NK-92 treated with Interleukin-12 subunit alpha and Interleukin-12 subunit beta, amount 100 ng/mL, for 24 hours (cell line): ENCODE results near the gene FNDC4.
"Not testable (repeated sequence)": the region's sequence is repeated elsewhere in the genome, so short reads cannot be mapped to it uniquely, and the experiment has no call there.

ENCODE experiments used
- DNase-seq: peaks from one replicate; lab custom pipeline; 2025; lab: John Stamatoyannopoulos, UW

FNDC4 gene, protein sequence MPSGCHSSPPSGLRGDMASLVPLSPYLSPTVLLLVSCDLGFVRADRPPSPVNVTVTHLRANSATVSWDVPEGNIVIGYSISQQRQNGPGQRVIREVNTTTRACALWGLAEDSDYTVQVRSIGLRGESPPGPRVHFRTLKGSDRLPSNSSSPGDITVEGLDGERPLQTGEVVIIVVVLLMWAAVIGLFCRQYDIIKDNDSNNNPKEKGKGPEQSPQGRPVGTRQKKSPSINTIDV

DNA sequence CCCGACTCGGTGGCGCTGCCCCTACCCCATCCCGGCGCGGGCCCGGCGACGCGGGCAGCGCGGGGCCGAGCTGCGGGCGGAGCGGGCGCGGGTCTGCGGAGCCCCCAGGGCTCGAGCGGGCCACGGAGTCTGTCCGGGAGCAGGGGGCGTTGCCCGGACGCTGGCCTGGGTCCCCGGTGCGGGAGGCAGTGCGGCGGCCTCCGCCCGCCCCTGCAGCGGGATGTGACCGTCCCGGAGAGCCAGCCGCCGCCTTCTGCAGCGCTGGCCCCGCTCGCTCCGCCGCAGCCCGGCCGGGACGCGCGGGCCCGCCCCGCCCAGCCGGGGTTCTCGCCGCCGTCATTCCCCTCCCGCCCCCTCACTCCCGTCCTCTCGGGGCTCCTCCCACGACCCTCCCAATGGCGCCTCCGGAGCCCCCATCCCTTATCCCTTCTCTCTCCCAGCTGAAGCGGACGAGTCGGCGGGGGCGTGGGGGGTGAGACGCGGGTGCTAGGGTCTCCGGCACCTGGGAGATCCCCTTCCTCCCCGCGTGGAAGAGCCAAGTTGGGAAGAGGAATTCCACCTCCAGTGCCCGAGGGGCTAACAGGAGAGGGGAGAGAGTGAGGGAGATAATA lies at the start of gene FNDC4:
Gene FNDC4, minus strand, starts transcription at position 257 of the 611 bp plus-strand sequence. CDS start 521 bp downstream, outside the sequence.
- DNase-seq, result no peak

DNA sequence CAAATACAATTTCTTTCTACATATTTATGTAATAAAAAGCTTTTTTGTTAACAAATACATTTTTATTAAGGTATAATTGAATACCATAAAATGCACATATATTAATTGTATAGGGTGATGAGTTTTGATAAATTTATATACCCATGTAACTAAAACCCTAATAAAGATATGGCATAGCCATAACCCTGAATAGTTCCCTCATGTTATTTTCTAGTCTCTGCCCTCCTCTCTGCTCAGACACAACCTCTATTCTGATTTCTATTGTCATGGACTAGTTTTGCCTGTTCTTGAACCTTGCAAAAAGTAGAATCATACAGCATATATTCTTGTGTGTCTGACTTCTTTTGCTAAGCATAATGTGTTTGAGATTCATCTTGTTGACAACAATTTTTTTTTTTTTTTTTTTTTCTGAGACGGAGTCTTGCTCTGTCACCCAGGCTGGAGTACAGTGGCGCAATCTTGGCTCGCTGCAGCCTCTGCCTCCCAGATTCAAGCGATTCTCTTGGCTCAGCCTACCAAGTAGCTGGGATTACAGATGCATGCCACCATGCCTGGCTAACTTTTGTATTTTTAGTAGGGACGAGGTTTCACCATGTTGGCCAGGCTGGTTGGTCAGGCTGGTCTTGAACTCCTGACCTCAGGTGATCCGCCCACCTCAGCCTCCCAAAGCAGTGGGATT lies 49.3 kb upstream of the FNDC4 start:
- no peak for DNase-seq

DNA sequence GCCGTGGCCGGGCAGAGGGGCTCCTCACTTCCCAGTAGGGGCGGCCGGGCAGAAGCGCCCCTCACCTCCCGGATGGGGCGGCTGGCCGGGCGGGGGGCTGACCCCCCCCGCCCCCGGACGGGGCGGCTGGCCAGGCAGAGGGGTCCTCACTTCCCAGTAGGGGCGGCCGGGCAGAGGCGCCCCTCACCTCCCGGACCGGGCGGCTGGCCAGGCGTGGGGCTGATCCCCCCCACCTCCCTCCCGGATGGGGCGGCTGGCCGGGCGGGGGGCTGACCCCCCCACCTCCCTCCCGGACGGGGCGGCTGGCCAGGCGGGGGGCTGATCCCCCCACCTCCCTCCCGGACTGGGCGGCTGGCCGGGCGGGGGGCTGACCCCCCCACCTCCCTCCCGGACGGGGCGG lies 44.6 kb upstream of the FNDC4 start:
- not testable (repeated sequence) for DNase-seq

GRCh38 chr2:27538839-27539450 lies 43.9 kb upstream of the FNDC4 start:
- not testable (repeated sequence) for DNase-seq

- DNase-seq, result no peak
These were observed 42.3 kb upstream of the FNDC4 start for GRCh38 chr2:27537287-27537686.

GRCh38 chr2:27531983-27532382 lies 37.0 kb upstream of the FNDC4 start:
- no peak for DNase-seq

DNA sequence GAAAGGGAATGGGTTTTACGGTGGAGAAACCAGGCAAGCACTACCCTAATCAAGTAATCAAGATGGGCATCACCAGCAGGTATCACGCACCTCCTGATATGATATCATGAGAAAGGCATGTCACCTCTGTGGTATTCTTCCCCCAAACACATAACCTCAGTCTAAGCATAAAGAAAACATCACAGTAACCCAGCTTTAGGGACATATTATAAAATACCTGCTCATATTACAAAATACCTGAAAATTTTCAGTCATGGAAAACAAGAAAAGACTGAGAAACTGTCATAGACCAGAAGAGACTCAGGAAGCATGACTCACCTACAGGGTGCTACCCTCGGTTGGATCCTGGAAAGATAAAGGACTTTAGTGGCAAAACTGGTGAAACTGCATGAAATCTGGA lies 32.2 kb upstream of the FNDC4 start:
- DNase-seq, result no peak

- DNase-seq, result no peak
These were observed 27.5 kb upstream of the FNDC4 start for GRCh38 chr2:27522400-27522945.

DNA sequence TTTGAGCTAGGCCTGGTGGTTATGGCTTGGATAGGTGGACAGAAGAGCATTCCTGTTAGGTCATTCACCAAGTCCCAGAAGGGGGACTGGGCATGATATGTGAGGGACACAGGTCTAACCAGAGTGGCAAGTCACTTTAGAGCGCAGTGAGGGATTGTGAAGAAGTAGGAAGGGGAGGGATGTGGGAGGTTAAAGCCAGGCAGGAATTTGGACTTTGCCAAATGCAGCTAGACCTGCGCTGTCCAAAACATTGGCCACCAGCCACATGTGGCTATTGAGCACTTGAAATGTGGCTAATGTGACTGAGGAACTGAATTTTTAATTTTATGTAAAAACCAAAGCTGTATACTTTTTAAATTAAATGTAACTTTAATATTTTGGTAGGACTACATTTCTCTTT lies 25.3 kb upstream of the FNDC4 start:
- DNase-seq, result no peak

- DNase-seq, result no peak
These were observed 23.7 kb upstream of the FNDC4 start for GRCh38 chr2:27518782-27519113.

- no peak for DNase-seq
These were observed 23.2 kb upstream of the FNDC4 start for GRCh38 chr2:27518113-27518781.

DNA sequence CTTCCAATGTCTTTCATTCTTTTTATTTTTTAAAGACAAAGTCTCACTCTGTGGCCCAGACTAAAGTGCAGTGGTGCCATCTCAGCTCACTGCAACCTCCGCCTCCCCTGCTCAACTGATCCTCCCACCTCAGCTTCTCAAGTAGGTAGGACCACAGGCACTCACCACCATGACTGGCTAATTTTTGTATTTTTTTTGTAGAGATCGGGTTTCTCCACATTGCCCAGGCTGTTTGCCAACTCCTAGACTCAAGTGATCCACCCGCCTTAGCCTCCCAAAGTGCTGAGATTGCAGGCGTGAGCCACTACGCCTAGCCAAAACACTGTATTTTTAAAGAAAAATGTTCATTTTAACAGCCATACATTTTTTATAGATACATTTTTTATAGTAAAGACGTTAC lies 14.3 kb upstream of the FNDC4 start:
- DNase-seq, result no peak

GRCh38 chr2:27507293-27507692 lies 12.3 kb upstream of the FNDC4 start:
- DNase-seq, result no peak

DNA sequence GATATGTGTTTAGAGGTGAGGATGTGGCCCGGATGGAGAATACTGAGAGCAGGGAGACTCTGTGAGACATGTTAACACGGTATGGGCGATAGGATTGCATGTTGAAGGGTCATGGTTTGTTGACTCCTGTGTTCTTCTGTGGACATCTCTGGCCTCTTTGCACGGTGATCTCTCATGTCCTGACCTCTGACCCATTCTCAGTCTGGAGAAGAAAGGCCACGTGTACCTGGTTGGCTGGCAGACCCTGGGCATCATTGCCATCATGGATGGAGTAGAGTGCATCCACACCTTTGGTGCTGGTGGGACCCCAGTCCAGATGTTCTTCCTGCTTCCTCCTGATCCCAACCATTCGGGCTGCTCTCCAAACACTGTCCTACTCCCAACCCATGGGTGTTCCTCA lies 11.6 kb upstream of the FNDC4 start:
- DNase-seq, result no peak

GRCh38 chr2:27502142-27502541 lies 7.1 kb upstream of the FNDC4 start:
- no peak for DNase-seq

- DNase-seq, result no peak
These were observed 6.0 kb upstream of the FNDC4 start for GRCh38 chr2:27501042-27501441.

DNA sequence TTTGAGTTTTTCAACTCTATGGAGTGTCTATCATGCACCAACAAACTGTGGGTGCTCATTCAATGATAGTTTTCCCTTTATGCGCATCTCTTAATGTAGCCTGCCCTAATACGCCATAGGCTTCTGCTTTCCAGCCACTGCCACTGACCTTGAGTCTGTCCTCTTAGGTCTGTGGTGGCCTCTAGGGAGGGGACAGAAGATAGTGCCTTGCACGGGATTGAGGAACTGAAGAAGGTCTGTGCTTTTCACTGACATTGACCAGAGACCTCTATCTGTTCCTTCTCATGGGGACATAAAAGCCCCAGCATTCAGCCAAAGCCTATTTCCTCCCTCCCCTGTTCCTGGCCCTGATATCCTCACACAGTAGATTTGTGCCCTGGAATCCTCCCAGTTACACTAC lies 4.0 kb upstream of the FNDC4 start:
- no peak for DNase-seq

DNA sequence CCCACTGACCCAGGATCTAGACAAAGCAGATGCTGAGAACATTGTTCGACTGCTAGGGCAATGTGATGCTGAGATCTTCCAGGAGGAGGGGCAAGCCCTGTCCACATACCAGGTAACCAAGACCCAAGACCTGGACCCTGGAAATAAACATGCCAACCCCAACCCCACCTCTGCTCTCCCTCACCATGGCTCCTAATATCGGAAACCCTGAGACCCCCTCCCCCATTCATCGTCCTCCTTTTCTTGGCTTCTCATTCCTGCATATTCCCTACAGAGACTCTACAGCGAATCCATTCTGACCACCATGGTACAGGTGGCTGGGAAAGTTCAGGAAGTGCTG lies 2.3 kb upstream of the FNDC4 start:
- no peak for DNase-seq

GRCh38 chr2:27496357-27497287 lies 1.6 kb upstream of the FNDC4 start, which contains the start of gene GCKR:
TSS of gene GCKR (plus strand) at chr2:27496839. CDS start at chr2:27496905, 66 bp downstream.
- DNase-seq, result no peak

DNA sequence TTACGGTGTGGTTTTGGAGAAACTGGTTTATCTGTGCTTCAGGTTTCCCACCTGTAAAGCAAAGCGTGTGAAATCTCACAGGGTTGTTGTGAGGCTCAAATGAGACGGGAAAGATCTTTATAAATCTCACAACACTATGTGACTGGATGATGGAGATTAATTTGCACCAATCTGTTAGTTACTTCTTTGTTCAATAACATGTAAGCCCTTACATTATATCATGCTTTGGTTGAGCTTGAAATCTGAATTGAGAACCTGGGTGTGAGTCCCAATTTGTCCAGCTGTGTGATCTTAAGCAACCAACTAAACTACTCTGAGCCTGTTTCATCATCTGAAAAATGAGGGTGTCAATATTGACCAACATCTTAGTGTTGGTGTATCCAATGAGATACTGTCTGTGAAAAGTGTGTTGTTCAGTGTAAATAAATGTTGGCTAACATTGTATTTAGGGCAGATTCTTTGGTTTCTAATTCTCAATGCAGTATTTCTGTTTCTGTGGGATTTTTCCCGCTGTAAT lies 898 bp upstream of the FNDC4 start:
- DNase-seq, result no peak
